ENCODE measurements around the gene IGF2.

IGF2 gene

GRCh38 chr11:2169005-2169378 is 29.8 kb upstream of the IGF2 start:
- H3K27ac ChIP-seq: no peak overlapping the region
- TF ChIP-seq, protein P1, sequence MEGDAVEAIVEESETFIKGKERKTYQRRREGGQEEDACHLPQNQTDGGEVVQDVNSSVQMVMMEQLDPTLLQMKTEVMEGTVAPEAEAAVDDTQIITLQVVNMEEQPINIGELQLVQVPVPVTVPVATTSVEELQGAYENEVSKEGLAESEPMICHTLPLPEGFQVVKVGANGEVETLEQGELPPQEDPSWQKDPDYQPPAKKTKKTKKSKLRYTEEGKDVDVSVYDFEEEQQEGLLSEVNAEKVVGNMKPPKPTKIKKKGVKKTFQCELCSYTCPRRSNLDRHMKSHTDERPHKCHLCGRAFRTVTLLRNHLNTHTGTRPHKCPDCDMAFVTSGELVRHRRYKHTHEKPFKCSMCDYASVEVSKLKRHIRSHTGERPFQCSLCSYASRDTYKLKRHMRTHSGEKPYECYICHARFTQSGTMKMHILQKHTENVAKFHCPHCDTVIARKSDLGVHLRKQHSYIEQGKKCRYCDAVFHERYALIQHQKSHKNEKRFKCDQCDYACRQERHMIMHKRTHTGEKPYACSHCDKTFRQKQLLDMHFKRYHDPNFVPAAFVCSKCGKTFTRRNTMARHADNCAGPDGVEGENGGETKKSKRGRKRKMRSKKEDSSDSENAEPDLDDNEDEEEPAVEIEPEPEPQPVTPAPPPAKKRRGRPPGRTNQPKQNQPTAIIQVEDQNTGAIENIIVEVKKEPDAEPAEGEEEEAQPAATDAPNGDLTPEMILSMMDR (IDR thresholded peaks at IDR 0.05): no peak
- no peak for TF ChIP-seq ZFX (IDR thresholded peaks at IDR 0.05; ENCODE audit: borderline replicate concordance)

GRCh38 chr11:2168286-2169004 is 29.3 kb upstream of the IGF2 start:
- TF ChIP-seq ZFX (IDR thresholded peaks at IDR 0.05; ENCODE audit: borderline replicate concordance): no peak
- TF ChIP-seq, protein P1 (IDR thresholded peaks at IDR 0.05): no peak
- no peak overlapping the region for H3K27ac ChIP-seq

DNA sequence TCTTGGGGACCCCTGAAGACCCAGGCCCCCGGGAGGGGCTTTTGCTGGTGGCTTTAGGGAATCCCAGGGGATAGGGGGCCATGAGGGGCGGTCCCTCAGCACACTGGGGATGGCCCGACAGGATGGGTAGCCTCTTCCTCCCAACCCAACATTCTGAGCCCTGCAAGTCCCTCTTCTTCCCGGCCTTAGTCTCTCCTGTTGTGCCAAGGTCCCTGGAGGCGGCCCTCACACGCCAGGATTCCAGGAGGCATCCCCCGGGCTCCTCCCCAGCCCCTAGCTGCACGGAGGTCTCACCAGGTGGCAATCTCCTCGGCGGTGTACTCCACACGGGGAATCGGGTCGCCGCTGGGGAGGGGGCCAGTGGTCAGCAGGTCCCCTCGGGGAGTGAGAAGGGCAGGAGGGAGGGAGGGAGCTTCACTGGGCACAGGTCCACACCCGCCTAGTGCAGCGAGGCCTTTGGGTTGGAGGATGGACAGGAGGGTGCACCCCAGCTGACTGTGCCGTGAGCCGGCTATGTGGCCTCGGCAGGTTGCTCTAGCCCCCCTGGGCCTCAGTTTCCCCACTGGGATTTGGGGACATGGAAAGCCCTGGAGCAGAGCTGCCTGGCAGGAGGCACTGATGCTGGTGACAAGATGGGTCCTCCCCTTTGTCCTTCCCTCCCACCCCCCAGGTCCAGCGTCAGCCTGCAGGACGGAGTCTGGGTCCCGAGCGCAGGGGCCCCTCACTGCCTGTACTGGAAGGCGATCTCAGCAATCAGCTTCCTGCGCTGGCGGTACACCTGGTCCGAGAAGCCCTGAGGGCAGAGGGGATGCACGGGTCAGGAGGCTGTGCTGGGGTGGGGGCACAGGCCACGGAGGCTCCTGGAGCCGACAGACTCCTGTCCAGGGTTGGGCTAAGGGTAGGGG is 28.2 kb upstream of the IGF2 start:
- TF ChIP-seq, protein P1 (IDR thresholded peaks at IDR 0.05): no peak
- no peak for TF ChIP-seq ZFX (IDR thresholded peaks at IDR 0.05; ENCODE audit: borderline replicate concordance)
- no peak overlapping the region for H3K27ac ChIP-seq

DNA sequence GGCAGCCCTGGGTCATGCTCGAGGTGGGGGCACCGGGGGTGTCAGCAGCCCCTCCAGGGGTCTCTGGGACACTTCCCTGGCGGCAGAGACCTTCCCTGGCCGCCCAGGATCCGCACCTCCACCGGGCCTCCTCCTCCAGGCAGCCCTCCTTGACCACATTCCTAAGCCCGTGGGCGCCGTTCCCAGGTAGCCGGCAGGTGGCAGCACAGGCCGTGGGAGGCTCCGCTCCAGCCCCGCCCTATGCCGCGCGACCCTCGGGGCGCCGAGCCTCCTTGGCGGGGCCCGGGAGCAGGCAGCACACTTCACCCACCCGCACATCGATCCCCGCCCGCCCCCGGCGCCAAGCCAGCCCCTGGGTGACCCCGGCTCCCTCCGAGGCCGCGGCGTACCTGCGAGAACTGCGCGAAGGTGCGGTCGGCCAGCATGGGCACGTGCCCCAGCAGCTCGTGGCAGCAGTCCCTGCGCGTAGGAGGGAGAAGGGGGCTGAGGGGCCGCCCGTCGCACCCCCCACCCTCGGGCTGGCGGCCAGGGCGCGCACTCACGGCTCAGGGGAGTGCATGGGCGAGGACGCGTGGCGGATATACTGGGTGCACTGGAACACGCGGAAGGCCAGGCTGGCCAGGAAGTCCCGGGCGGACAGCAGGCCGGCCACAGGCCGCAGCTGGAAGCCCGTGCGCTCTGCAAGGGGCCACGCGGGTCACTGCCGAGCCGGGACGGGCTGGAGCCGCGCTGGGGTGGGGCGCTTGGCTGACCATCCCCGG is 27.1 kb upstream of the IGF2 start:
- no peak overlapping the region for H3K27ac ChIP-seq
- TF ChIP-seq, protein P1 (IDR thresholded peaks at IDR 0.05): peak; percentile 93
- TF ChIP-seq ZFX (IDR thresholded peaks at IDR 0.05; ENCODE audit: borderline replicate concordance): no peak

DNA sequence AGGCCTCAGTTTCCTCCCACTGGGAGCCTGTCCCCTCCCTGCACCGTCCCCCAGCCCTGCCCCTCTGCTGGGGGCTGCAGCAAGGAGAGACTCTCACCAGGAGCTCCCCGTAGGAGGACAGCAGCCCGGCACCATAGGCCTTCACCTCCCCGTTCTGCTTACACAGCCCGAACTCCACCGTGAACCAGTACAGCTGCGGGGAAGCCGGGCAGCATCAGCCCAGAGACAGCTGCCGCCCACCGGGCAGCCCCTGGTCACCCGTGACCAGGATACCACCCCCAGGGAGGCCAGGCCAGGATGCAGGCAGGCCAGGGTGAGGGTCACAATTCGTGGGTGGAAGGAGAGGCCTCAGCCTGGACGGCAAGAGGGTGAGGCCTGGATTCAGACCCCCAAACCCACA is 26.4 kb upstream of the IGF2 start:
- TF ChIP-seq, protein P1 (IDR thresholded peaks at IDR 0.05): no peak
- no peak for TF ChIP-seq ZFX (IDR thresholded peaks at IDR 0.05; ENCODE audit: borderline replicate concordance)
- no peak overlapping the region for H3K27ac ChIP-seq

DNA sequence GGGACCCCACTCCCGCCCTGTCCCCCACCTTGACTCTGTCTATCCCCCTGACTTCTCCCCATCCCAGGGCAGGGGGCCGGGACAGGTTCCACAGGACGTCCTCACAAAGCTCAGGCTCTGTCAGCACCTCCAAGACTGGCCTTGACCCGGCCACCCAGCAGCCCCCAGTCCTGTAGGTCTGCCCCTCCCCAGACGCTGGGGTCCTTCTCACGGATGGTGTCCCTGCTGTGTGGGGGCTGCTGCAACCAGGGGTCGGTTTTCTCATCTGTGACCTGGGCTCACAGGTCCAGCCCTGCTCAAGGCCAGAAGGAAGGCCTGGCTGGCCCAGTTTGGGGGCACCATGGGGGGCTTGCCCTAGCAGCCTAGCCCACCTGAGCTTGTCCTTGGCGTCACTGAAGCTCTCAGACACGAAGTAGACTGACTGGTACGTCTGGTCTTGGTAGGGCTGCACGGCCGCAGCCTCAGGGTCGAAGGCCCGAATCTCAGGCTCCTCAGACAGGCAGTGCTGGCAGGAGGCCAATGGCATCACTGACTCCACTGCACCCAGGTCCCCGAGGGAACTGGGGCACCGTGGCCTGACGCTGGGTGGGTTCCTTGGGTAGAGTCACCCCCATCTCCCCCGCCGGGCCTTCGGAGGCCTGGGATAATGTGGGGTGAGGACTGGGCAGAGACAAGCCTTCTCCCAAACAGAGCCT is 25.8 kb upstream of the IGF2 start:
- no peak for TF ChIP-seq ZFX (IDR thresholded peaks at IDR 0.05; ENCODE audit: borderline replicate concordance)
- TF ChIP-seq, protein P1 (IDR thresholded peaks at IDR 0.05): no peak
- H3K27ac ChIP-seq: no peak overlapping the region

All from 22Rv1 (cell line).